Measurements from ENCODE around the gene CPLX1.

The CPLX1 gene

GRCh38 chr4:857461-857860, 31.5 kb upstream of the CPLX1 start:
- no peak for ATAC-seq (ENCODE audit: low read depth)
- TF ChIP-seq CTCF (IDR thresholded peaks at IDR 0.05; ENCODE audit: poor library complexity, severe bottlenecking) = no peak
- no peaks in the 10 kb centered on the region for H3K9me3 ChIP-seq (ENCODE audit: severe bottlenecking)
- no peak overlapping the region for H3K4me3 ChIP-seq (ENCODE audit: severe bottlenecking)
- peaks cover 37% of the 10 kb centered on the region for H3K36me3 ChIP-seq (ENCODE audit: low read depth)
- H3K27me3 ChIP-seq (ENCODE audit: insufficient read depth, poor library complexity, severe bottlenecking) = no peaks in the 10 kb centered on the region
- no peak overlapping the region for H3K27ac ChIP-seq (ENCODE audit: poor library complexity, severe bottlenecking)
- DNase-seq (ENCODE audit: low spot score) = peak; percentile 33
- no peaks in the 10 kb centered on the region for H3K4me1 ChIP-seq (ENCODE audit: insufficient read depth, poor library complexity, severe bottlenecking)

DNA sequence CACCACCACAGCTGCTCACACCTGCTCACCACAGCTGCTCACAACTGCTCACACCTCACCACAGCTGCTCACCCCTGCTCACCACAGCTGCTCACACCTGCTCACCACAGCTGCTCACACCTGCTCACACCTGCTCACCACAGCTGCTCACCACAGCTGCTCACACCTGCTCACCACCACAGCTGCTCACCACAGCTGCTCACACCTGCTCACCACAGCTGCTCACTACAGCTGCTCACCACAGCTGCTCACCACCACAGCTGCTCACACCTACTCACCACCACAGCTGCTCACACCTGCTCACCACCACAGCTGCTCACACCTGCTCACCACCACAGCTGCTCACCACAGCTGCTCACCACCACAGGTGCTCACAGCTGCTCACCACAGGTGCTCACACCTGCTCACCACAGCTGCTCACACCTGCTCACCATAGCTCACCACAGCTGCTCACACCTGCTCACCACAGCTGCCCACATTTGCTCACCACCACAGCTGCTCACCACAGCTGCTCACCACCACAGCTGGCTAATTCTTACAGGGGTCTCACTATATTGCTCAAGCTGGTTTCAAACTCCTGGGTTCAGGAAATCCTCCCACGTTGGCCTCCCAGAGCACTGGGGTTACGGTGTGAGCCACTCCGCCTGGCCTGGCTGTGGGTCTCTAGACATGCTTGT, 30.4 kb upstream of the CPLX1 start:
- DNase-seq (ENCODE audit: low spot score) (peak; percentile 13), ATAC-seq (ENCODE audit: low read depth) (no peak)
- no peaks in the 10 kb centered on the region for H3K4me1 ChIP-seq (ENCODE audit: insufficient read depth, poor library complexity, severe bottlenecking)
- H3K27me3 ChIP-seq (ENCODE audit: insufficient read depth, poor library complexity, severe bottlenecking) = no peaks in the 10 kb centered on the region
- no peak overlapping the region for H3K4me3 ChIP-seq (ENCODE audit: severe bottlenecking)
- H3K36me3 ChIP-seq (ENCODE audit: low read depth) = peaks cover 34% of the 10 kb centered on the region
- H3K9me3 ChIP-seq (ENCODE audit: severe bottlenecking) = no peaks in the 10 kb centered on the region
- H3K27ac ChIP-seq (ENCODE audit: poor library complexity, severe bottlenecking) = no peak overlapping the region
- no peak for TF ChIP-seq CTCF (IDR thresholded peaks at IDR 0.05; ENCODE audit: poor library complexity, severe bottlenecking)

DNA sequence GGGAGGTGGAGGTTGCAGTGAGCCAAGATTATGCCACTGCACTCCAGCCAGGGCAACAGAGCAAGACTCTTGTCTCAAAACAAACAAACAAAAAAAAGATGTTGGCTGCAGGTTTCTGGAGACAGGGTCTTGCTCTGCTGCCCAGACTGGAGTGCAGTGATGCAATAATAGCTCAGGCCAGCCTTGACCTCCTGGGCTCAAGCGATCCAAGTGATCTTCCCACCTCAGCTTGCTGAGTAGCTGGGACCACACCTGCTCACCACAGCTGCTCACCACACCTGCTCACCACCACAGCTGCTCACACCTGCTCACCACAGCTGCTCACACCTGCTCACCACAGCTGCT, 29.9 kb upstream of the CPLX1 start:
- Histone ChIP-seq H3K4me3 (ENCODE audit: severe bottlenecking) (no peak overlapping the region), H3K27me3 (ENCODE audit: insufficient read depth, poor library complexity, severe bottlenecking) (no peaks in the 10 kb centered on the region), H3K36me3 (ENCODE audit: low read depth) (peaks cover 29% of the 10 kb centered on the region), H3K9me3 (ENCODE audit: severe bottlenecking) (no peaks in the 10 kb centered on the region), H3K27ac (ENCODE audit: poor library complexity, severe bottlenecking) (no peak overlapping the region), H3K4me1 (ENCODE audit: insufficient read depth, poor library complexity, severe bottlenecking) (no peaks in the 10 kb centered on the region)
- DNase-seq (ENCODE audit: low spot score) = peak; percentile 34
- no peak for ATAC-seq (ENCODE audit: low read depth)
- TF ChIP-seq CTCF (IDR thresholded peaks at IDR 0.05; ENCODE audit: poor library complexity, severe bottlenecking) = no peak

DNA sequence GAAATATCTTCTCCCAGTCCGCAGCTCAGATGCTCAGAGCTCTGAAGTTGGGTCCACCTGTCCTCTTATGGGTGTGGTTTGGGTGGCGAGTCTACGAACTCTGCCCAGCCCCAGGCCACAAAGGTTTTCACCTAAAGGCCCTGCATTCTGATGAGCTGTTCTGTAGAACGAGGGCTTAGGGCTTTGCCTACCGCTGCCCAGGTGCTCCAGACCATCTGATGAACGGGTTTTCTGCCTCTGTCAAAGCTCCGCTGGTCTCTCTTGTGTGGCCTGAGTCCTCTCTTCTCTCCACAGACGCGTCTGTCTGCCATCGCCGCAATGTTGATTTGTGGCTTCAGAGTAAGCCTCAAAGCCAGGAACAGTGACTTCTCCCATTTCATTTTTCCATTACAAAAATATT, 28.4 kb upstream of the CPLX1 start:
- Histone ChIP-seq H3K36me3 (ENCODE audit: low read depth) (peaks cover 23% of the 10 kb centered on the region), H3K9me3 (ENCODE audit: severe bottlenecking) (no peaks in the 10 kb centered on the region), H3K4me3 (ENCODE audit: severe bottlenecking) (no peak overlapping the region), H3K27ac (ENCODE audit: poor library complexity, severe bottlenecking) (no peak overlapping the region), H3K27me3 (ENCODE audit: insufficient read depth, poor library complexity, severe bottlenecking) (no peaks in the 10 kb centered on the region), H3K4me1 (ENCODE audit: insufficient read depth, poor library complexity, severe bottlenecking) (no peaks in the 10 kb centered on the region)
- DNase-seq (ENCODE audit: low spot score) (peak; percentile 22), ATAC-seq (ENCODE audit: low read depth) (no peak)
- TF ChIP-seq CTCF (IDR thresholded peaks at IDR 0.05; ENCODE audit: poor library complexity, severe bottlenecking) = no peak

GRCh38 chr4:853416-853781, 27.5 kb upstream of the CPLX1 start:
- Histone ChIP-seq H3K9me3 (ENCODE audit: severe bottlenecking) (no peaks in the 10 kb centered on the region), H3K4me1 (ENCODE audit: insufficient read depth, poor library complexity, severe bottlenecking) (no peaks in the 10 kb centered on the region), H3K27ac (ENCODE audit: poor library complexity, severe bottlenecking) (no peak overlapping the region), H3K27me3 (ENCODE audit: insufficient read depth, poor library complexity, severe bottlenecking) (no peaks in the 10 kb centered on the region), H3K4me3 (ENCODE audit: severe bottlenecking) (no peak overlapping the region), H3K36me3 (ENCODE audit: low read depth) (peaks cover 19% of the 10 kb centered on the region)
- TF ChIP-seq CTCF (IDR thresholded peaks at IDR 0.05; ENCODE audit: poor library complexity, severe bottlenecking) = no peak
- ATAC-seq (ENCODE audit: low read depth) = no peak
- peak; percentile 63 for DNase-seq (ENCODE audit: low spot score)
